C4-2B (cell line): ENCODE results near the gene PCGF2.

Experiments used
- H3K27ac ChIP-seq: fragments of 450-650 bp; 2 replicates; pipeline ENCODE4 v1.5.1; 2017
- CTCF ChIP-seq: fragments of 450-650 bp; conservative IDR thresholded peaks from 2 replicates; pipeline ENCODE4 v1.5.1; 2017; ENCODE audit warnings: mild to moderate bottlenecking
- ZFX ChIP-seq: fragments of 450-650 bp; IDR thresholded peaks from 2 replicates; pipeline ENCODE4 v1.6.1; 2017

PCGF2 gene

GRCh38 chr17:38693700-38694329 lies 54.3 kb downstream of the PCGF2 start:
- TF ChIP-seq ZFX, result no peak
- no peak for TF ChIP-seq CTCF
- peak overlapping the region; percentile 76 for H3K27ac ChIP-seq

- H3K27ac ChIP-seq, result no peak overlapping the region; the same call in 1 of the 2 replicates
- TF ChIP-seq ZFX (no peak), CTCF (no peak)
Measured at GRCh38 chr17:38691154-38691553, 57.0 kb downstream of the PCGF2 start.

- H3K27ac ChIP-seq, result no peak overlapping the region
Measured at GRCh38 chr17:38690386-38690785, 57.8 kb downstream of the PCGF2 start.

GRCh38 chr17:38687286-38687685 lies 60.9 kb downstream of the PCGF2 start:
- no peak for TF ChIP-seq CTCF
- no peak for TF ChIP-seq ZFX
- H3K27ac ChIP-seq, result no peak overlapping the region

More at GRCh38 chr17:38690386-38690785, 57.8 kb downstream of the PCGF2 start:
- TF ChIP-seq CTCF, result no peak
- no peak for TF ChIP-seq ZFX

GRCh38 chr17:38685491-38685890 lies 62.6 kb downstream of the PCGF2 start:
- TF ChIP-seq ZFX, result no peak
- TF ChIP-seq CTCF, result no peak
- no peak overlapping the region for H3K27ac ChIP-seq
